Measurements from ENCODE around the gene CCDC190. TPM values are rescaled to one million over a fixed set of nuclear protein-coding genes. Genes with fewer than 3 reads are reported as not detected.
A peak's percentile ranks its signal among the peaks of the same experiment; 100 is the strongest.

Gene CCDC190
- total and polyA plus RNA-seq, 2 experiments from 2014 or later, result not detected

- TF ChIP-seq CTCF (IDR thresholded peaks at IDR 0.05; ENCODE audit: low read depth, low read length), result no peak
- Histone ChIP-seq H3K27me3 (no peaks in the 10 kb centered on the region), H3K4me1 (ENCODE audit: low read depth) (no peaks in the 10 kb centered on the region), H3K4me3 (no peak overlapping the region), H3K9me3 (ENCODE audit: low read depth) (no peaks in the 10 kb centered on the region), H3K36me3 (no peaks in the 10 kb centered on the region), H3K27ac (no peak overlapping the region)
- DNase-seq (ENCODE audit: low read depth in 1 of 2, low spot score in 1 of 2), result no peak
These were observed 14.4 kb downstream of the CCDC190 start for GRCh38 chr1:162846256-162847212.

- no peak for TF ChIP-seq CTCF (IDR thresholded peaks at IDR 0.05; ENCODE audit: low read depth, low read length)
- no peak overlapping the region for H3K4me3 ChIP-seq
These were observed 16.8 kb downstream of the CCDC190 start for GRCh38 chr1:162844153-162844552.

GRCh38 chr1:162840250-162840839 lies 20.6 kb downstream of the CCDC190 start:
- H3K9me3 ChIP-seq (ENCODE audit: low read depth), result no peaks in the 10 kb centered on the region
- H3K4me1 ChIP-seq (ENCODE audit: low read depth), result peaks cover 7% of the 10 kb centered on the region
- no peak overlapping the region for H3K4me3 ChIP-seq
- no peak for TF ChIP-seq CTCF (IDR thresholded peaks at IDR 0.05; ENCODE audit: low read depth, low read length)
- no peaks in the 10 kb centered on the region for H3K36me3 ChIP-seq
- no peak overlapping the region for H3K27ac ChIP-seq
- H3K27me3 ChIP-seq, result no peaks in the 10 kb centered on the region
- no peak for DNase-seq (ENCODE audit: low read depth in 1 of 2, low spot score in 1 of 2)

More at GRCh38 chr1:162844153-162844552, 16.8 kb downstream of the CCDC190 start:
- Histone ChIP-seq H3K36me3 (no peaks in the 10 kb centered on the region), H3K27ac (no peak overlapping the region), H3K27me3 (no peaks in the 10 kb centered on the region), H3K9me3 (ENCODE audit: low read depth) (no peaks in the 10 kb centered on the region), H3K4me1 (ENCODE audit: low read depth) (no peaks in the 10 kb centered on the region)
- no peak for DNase-seq (ENCODE audit: low read depth in 1 of 2, low spot score in 1 of 2)

- H3K27ac ChIP-seq, result no peak overlapping the region
- peaks cover 7% of the 10 kb centered on the region for H3K4me1 ChIP-seq (ENCODE audit: low read depth)
- no peak overlapping the region for H3K4me3 ChIP-seq
- no peaks in the 10 kb centered on the region for H3K36me3 ChIP-seq
- no peak for DNase-seq (ENCODE audit: low read depth in 1 of 2, low spot score in 1 of 2)
- no peaks in the 10 kb centered on the region for H3K9me3 ChIP-seq (ENCODE audit: low read depth)
- H3K27me3 ChIP-seq, result no peaks in the 10 kb centered on the region
- TF ChIP-seq CTCF (IDR thresholded peaks at IDR 0.05; ENCODE audit: low read depth, low read length), result no peak
These were observed 22.1 kb downstream of the CCDC190 start for GRCh38 chr1:162838863-162839262.

- H3K27me3 ChIP-seq, result no peaks in the 10 kb centered on the region
- peak in 1 of 2 donors; percentile 81 for DNase-seq (ENCODE audit: low read depth in 1 of 2, low spot score in 1 of 2)
- peaks cover 7% of the 10 kb centered on the region for H3K4me1 ChIP-seq (ENCODE audit: low read depth)
- no peaks in the 10 kb centered on the region for H3K36me3 ChIP-seq
- no peak for TF ChIP-seq CTCF (IDR thresholded peaks at IDR 0.05; ENCODE audit: low read depth, low read length)
- H3K4me3 ChIP-seq, result no peak overlapping the region
- no peak overlapping the region for H3K27ac ChIP-seq
- no peaks in the 10 kb centered on the region for H3K9me3 ChIP-seq (ENCODE audit: low read depth)
These were observed 25.6 kb downstream of the CCDC190 start for GRCh38 chr1:162835157-162835899.

Measured in cardiac muscle cell (in vitro differentiated cells and primary cell).